A673 (cell line): ENCODE measurements around the gene SLC22A15. TPM values are rescaled to one million over a fixed set of nuclear protein-coding genes. Genes with fewer than 3 reads are reported as not detected.
"Not testable (repeated sequence)": the region's sequence is repeated elsewhere in the genome, so short reads cannot be mapped to it uniquely, and the experiment has no call there.

Experiments
- BruUV-seq: library from RNA; stranded (reverse); fragments of 400-500 nt; replicated peaks from 2 replicates; lab custom pipeline; 2021; lab: Mats Ljungman, UMichigan
- CTCF ChIA-PET: fragments of 300-600 bp; sonication (Branson Sonifier 250); formaldehyde crosslinking; loops from one replicate; lab custom pipeline; 2022; ENCODE audit warnings: antibody characterized with exemption; lab: Charles Lee
- POLR2A ChIA-PET: fragments of 300-600 bp; sonication (Branson Sonifier 250); formaldehyde crosslinking; loops from one replicate; lab custom pipeline; 2022; ENCODE audit warnings: antibody characterized with exemption; ENCODE audit not compliant: low non-redundant PET; lab: Charles Lee
- DNase-seq: peaks from one replicate; pipeline ENCODE4 v3.0.0-alpha.2; 2015; ENCODE audit warnings: low spot score
- H3K27ac ChIP-seq: fragments of 200-600 bp; sonication (generic); 2 replicates; pipeline ENCODE4 v1.5.1; 2016; ENCODE audit warnings: mixed run types, low read depth, mild to moderate bottlenecking, mixed read lengths, antibody characterized with exemption, low read length; ENCODE audit not compliant: poor library complexity, severe bottlenecking
- H3K27me3 ChIP-seq: fragments of 200-600 bp; sonication (generic); replicated peaks from 2 replicates; pipeline ENCODE4 v1.6.1; 2017; ENCODE audit warnings: mixed run types, low read depth, mild to moderate bottlenecking, mixed read lengths, antibody characterized with exemption, low read length; ENCODE audit not compliant: insufficient read depth, poor library complexity
- H3K36me3 ChIP-seq: fragments of 200-600 bp; sonication (generic); 2 replicates; pipeline ENCODE4 v1.6.1; 2016; ENCODE audit warnings: mixed run types, mild to moderate bottlenecking, mixed read lengths, antibody characterized with exemption, low read length; ENCODE audit not compliant: insufficient read depth, poor library complexity, severe bottlenecking
- H3K4me1 ChIP-seq: fragments of 200-600 bp; sonication (generic); 2 replicates; pipeline ENCODE4 v1.6.1; 2017; ENCODE audit warnings: mixed run types, mild to moderate bottlenecking, mixed read lengths, antibody characterized with exemption, low read length; ENCODE audit not compliant: insufficient read depth, poor library complexity, severe bottlenecking
- H3K4me3 ChIP-seq: fragments of 200-600 bp; sonication (generic); 2 replicates; pipeline ENCODE4 v1.5.1; 2016; ENCODE audit warnings: low read depth, mixed run types, mild to moderate bottlenecking, mixed read lengths, low read length; ENCODE audit not compliant: poor library complexity, severe bottlenecking
- H3K9me3 ChIP-seq: fragments of 200-600 bp; sonication (generic); 2 replicates; pipeline ENCODE4 v1.6.1; 2016; ENCODE audit warnings: mixed run types, low read depth, mild to moderate bottlenecking, mixed read lengths, antibody characterized with exemption, low read length; ENCODE audit not compliant: poor library complexity, severe bottlenecking
- EZH2 ChIP-seq: fragments of 200-600 bp; sonication (generic); IDR thresholded peaks from 2 replicates; pipeline ENCODE4 v1.6.1; 2017; ENCODE audit warnings: borderline replicate concordance, low read depth, mild to moderate bottlenecking, mixed read lengths, antibody characterized with exemption, low read length; ENCODE audit not compliant: poor library complexity, severe bottlenecking
- intact Hi-C: fragments of 100-400 bp; cut with micrococcal nuclease; formaldehyde crosslinking; loops from one replicate; pipeline ENCODE4 v1.10.0; 2022; ENCODE audit not compliant: unreplicated experiment
- total RNA-seq: library from RNA; stranded (reverse); gene quantifications from 2 replicates; pipeline ENCODE4 v1.2.3, GENCODE V29; 2021
- TF ChIP-seq, protein P1 (sequence below): fragments of 300-800, 200-600 bp; sonication (generic); conservative IDR thresholded peaks from 2 replicates; pipeline ENCODE4 v1.5.1; 2017; ENCODE audit warnings: low read depth, mild to moderate bottlenecking, antibody characterized with exemption, low read length, moderate library complexity, mixed read lengths

SLC22A15 gene
- total RNA-seq, 1 experiment from 2014 or later: 0.39 TPM

DNA sequence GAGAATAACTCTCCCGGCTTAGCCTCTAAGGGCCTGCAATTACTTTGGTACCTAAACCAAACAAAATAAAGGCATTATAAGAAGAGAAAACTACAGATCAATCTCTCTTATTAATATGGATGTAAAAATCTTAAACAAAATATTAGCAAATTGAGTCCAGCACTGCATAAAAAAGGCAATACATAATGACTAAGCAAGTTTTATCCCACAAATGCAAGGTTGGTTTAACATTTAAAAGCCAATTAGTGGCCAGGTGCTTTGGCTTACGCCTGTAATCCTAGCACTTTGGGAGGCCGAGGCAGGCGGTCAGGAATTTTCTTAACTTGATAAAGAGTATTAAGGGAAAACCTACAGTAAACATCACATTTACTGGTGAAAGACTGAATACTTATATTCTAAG lies 67.8 kb downstream of the SLC22A15 start:
- H3K27ac ChIP-seq: no peak overlapping the region
- intact Hi-C loops: no loop called here
- TF ChIP-seq, protein P1, sequence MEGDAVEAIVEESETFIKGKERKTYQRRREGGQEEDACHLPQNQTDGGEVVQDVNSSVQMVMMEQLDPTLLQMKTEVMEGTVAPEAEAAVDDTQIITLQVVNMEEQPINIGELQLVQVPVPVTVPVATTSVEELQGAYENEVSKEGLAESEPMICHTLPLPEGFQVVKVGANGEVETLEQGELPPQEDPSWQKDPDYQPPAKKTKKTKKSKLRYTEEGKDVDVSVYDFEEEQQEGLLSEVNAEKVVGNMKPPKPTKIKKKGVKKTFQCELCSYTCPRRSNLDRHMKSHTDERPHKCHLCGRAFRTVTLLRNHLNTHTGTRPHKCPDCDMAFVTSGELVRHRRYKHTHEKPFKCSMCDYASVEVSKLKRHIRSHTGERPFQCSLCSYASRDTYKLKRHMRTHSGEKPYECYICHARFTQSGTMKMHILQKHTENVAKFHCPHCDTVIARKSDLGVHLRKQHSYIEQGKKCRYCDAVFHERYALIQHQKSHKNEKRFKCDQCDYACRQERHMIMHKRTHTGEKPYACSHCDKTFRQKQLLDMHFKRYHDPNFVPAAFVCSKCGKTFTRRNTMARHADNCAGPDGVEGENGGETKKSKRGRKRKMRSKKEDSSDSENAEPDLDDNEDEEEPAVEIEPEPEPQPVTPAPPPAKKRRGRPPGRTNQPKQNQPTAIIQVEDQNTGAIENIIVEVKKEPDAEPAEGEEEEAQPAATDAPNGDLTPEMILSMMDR: no peak
- TF ChIP-seq EZH2: no peak
- BruUV-seq: no TSS peak
- no peaks in the 10 kb centered on the region for H3K4me1 ChIP-seq
- H3K27me3 ChIP-seq: no peaks in the 10 kb centered on the region
- no peak for DNase-seq
- H3K4me3 ChIP-seq: no peak overlapping the region
- no peaks in the 10 kb centered on the region for H3K36me3 ChIP-seq
- peaks cover 4% of the 10 kb centered on the region for H3K9me3 ChIP-seq
- ChIA-PET CTCF (no interaction called here), POLR2A (no interaction called here)

DNA sequence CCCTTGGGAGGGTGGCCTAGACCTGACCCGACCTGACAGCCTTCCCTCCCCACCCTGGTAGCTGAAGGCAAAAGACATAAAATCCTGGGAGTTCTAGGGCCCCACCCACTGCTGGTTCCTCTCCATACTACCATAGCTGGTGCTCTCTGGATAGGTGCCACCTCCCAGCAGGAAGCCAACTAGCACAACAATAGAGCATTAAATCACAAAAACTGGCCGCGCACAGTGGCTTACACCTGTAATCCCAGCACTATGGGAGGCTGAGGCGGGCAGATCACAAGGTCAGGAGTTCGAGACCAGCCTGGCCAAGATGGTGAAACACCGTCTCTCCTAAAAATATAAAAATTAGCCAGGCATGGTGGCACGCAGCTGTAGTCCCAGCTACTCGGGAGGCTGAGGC lies 70.6 kb downstream of the SLC22A15 start:
- POLR2A ChIA-PET, BruUV-seq, H3K4me1 ChIP-seq, intact Hi-C loops, H3K27ac ChIP-seq, CTCF ChIA-PET, H3K36me3 ChIP-seq, DNase-seq, H3K4me3 ChIP-seq, H3K9me3 ChIP-seq, H3K27me3 ChIP-seq: not testable (repeated sequence)

DNA sequence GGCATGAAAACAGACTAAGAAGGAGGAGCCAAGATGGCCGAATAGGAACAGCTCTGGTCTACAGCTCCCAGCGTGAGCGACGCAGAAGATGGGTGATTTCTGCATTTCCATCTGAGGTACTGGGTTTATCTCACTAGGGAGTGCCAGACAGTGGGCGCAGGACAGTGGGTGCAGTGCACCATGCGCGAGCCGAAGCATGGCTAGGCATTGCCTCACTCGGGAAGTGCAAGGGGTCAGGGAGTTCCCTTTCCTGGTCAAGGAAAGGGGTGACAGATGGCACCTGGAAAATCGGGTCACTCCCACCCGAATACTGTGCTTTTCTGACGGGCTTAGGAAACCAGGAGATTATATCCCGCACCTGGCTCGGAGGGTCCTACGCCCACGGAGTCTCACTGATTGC lies 75.6 kb downstream of the SLC22A15 start:
- H3K4me1 ChIP-seq, H3K27ac ChIP-seq, BruUV-seq, DNase-seq, H3K9me3 ChIP-seq, POLR2A ChIA-PET, H3K4me3 ChIP-seq, H3K27me3 ChIP-seq, CTCF ChIA-PET, intact Hi-C loops, H3K36me3 ChIP-seq: not testable (repeated sequence)

DNA sequence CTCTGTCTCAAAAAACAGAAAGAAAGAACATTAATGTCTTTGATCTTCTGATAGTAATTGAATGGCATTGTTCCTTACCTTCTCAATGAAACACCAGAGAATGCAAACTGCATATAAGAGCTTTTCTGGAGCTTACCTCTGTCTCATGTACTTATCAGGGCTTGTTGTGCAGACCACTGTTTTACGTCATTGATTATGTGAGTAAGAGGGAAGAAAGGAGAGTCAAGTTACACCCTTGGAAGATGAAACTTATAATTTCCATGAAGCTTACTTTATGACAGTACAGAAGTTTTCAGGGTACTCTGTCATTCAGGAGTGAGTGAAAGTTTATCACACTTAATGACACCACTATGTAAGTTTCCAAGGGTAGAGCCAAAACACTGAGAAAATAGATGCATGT lies 85.9 kb downstream of the SLC22A15 start:
- ChIA-PET POLR2A (no interaction called here), CTCF (no interaction called here)
- Histone ChIP-seq H3K27me3 (no peaks in the 10 kb centered on the region), H3K9me3 (no peaks in the 10 kb centered on the region), H3K4me3 (no peak overlapping the region), H3K36me3 (no peaks in the 10 kb centered on the region), H3K27ac (no peak overlapping the region), H3K4me1 (no peaks in the 10 kb centered on the region)
- DNase-seq: no peak
- no TSS peak for BruUV-seq
- TF ChIP-seq, protein P1: no peak
- TF ChIP-seq EZH2: no peak
- intact Hi-C loops: no loop called here
